Tibial nerve (tissue), 4 donors: ENCODE measurements around the gene MLYCD.

Experiments
- EP300 ChIP-seq, 2 donors: sonication (generic); formaldehyde crosslinking; IDR thresholded peaks; one replicate each; pipeline ENCODE4 v1.6.1; 2017; ENCODE audit warnings: antibody characterized with exemption in 2 of 2, mild to moderate bottlenecking in 1 of 2
- POLR2A ChIP-seq, 2 donors: fragments of 450-650 bp; IDR thresholded peaks; one replicate each; pipeline ENCODE4 v1.6.1; 2017; ENCODE audit warnings: antibody characterized with exemption in 2 of 2, mild to moderate bottlenecking in 2 of 2, moderate library complexity in 2 of 2
- TF ChIP-seq, protein P1 (sequence below), 5 experiments: fragments of 200-600 bp in 3 of 5; fragments of 450-650 bp in 2 of 5; sonication (generic) in 3 of 5; IDR thresholded peaks; one replicate each; pipeline ENCODE4 v1.5.1; 2016 to 2019; ENCODE audit warnings: antibody characterized with exemption in 5 of 5, mild to moderate bottlenecking in 3 of 5, moderate library complexity in 2 of 5

DNA sequence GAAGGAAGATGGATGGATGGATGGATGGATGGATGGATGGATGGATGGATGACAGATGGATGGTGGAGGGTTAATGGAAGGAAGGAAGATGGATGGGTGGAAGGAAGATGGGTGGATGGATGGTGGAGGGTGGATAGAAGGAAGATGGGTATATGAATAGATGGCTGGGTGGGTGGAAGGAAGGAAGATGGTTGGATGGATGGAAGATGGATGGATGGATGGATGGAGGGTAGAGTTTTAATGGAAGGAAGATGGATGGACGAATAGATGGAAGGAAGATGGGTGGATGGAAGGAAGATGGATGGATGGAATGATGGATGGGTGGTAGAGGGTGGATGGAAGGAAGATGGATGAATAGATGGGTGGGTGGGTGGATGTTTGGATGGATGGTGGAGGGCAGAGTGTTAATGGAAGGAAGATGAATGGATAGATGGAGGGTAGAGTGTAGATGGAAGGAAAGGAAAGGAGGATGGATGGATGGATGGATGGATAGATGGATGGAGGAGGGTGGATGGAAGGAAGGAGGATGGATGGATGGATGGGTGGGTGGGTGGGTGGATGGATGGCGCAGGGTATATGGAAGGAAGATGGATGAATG lies 22.1 kb downstream of the MLYCD start:
- TF ChIP-seq, protein P1, sequence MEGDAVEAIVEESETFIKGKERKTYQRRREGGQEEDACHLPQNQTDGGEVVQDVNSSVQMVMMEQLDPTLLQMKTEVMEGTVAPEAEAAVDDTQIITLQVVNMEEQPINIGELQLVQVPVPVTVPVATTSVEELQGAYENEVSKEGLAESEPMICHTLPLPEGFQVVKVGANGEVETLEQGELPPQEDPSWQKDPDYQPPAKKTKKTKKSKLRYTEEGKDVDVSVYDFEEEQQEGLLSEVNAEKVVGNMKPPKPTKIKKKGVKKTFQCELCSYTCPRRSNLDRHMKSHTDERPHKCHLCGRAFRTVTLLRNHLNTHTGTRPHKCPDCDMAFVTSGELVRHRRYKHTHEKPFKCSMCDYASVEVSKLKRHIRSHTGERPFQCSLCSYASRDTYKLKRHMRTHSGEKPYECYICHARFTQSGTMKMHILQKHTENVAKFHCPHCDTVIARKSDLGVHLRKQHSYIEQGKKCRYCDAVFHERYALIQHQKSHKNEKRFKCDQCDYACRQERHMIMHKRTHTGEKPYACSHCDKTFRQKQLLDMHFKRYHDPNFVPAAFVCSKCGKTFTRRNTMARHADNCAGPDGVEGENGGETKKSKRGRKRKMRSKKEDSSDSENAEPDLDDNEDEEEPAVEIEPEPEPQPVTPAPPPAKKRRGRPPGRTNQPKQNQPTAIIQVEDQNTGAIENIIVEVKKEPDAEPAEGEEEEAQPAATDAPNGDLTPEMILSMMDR (IDR thresholded peaks at IDR 0.05) = no peak
- TF ChIP-seq POLR2A (IDR thresholded peaks at IDR 0.05) (no peak), EP300 (IDR thresholded peaks at IDR 0.05) (no peak)
